AG09319 (cell line): ENCODE measurements around the gene DRD3.

Experiments used
- DNase-seq: peaks from one replicate; pipeline ENCODE4 v3.0.0-alpha.2; 2010; ENCODE audit warnings: low read depth; ENCODE audit errors: extremely low read depth
- TF ChIP-seq, protein P1 (sequence below): IDR thresholded peaks from 2 replicates; pipeline ENCODE4 v1.5.1; 2011; ENCODE audit warnings: low read depth, mild to moderate bottlenecking, inconsistent platforms, low read length, moderate library complexity

The DRD3 gene

GRCh38 chr3:114213292-114213626 lies 34.4 kb upstream of the DRD3 start:
- TF ChIP-seq, protein P1, sequence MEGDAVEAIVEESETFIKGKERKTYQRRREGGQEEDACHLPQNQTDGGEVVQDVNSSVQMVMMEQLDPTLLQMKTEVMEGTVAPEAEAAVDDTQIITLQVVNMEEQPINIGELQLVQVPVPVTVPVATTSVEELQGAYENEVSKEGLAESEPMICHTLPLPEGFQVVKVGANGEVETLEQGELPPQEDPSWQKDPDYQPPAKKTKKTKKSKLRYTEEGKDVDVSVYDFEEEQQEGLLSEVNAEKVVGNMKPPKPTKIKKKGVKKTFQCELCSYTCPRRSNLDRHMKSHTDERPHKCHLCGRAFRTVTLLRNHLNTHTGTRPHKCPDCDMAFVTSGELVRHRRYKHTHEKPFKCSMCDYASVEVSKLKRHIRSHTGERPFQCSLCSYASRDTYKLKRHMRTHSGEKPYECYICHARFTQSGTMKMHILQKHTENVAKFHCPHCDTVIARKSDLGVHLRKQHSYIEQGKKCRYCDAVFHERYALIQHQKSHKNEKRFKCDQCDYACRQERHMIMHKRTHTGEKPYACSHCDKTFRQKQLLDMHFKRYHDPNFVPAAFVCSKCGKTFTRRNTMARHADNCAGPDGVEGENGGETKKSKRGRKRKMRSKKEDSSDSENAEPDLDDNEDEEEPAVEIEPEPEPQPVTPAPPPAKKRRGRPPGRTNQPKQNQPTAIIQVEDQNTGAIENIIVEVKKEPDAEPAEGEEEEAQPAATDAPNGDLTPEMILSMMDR: no peak
- DNase-seq: no peak

- no peak for DNase-seq
- TF ChIP-seq, protein P1: no peak
These were observed 33.8 kb upstream of the DRD3 start for GRCh38 chr3:114212646-114213045.

DNA sequence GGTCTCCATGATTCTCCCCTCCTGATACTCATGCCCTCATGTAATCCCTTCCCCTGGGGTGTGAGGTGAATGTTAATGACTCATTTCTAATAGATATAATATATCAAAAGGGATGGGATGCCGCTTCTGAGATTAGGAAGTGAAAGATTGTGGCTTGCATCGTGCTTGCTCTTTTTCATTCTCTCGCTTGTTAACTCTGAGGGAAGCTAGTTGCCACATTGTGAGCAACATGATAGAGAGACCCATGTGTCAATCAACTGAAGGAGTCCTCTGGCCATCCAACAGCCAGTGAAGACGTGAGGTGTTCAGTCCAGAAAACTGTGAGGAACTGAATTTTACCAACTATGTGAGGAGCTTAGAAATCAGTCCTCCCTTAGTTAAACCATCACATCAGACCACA lies 28.9 kb upstream of the DRD3 start:
- no peak for DNase-seq
- TF ChIP-seq, protein P1: no peak

DNA sequence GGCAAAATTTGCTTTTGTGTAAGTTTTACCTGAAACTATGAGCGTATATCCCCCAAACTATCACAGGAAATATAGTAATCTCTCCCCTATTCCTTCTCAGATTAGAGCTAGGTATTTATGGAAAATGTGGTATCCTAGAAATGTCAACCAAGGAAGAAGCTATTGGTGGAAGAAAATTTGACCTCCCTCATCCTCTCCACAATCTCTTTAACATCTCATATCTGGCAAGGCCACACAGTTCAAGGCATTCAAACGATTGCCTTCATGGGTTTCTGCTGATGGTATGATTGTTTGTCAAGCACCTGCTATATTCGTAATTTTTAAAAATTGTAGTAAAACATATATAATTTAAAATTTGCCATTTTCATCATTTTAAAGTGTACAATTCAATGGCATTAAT lies 27.5 kb upstream of the DRD3 start:
- TF ChIP-seq, protein P1: no peak
- DNase-seq: no peak

- TF ChIP-seq, protein P1: no peak
- DNase-seq: no peak
These were observed 26.7 kb upstream of the DRD3 start for GRCh38 chr3:114205541-114205940.

DNA sequence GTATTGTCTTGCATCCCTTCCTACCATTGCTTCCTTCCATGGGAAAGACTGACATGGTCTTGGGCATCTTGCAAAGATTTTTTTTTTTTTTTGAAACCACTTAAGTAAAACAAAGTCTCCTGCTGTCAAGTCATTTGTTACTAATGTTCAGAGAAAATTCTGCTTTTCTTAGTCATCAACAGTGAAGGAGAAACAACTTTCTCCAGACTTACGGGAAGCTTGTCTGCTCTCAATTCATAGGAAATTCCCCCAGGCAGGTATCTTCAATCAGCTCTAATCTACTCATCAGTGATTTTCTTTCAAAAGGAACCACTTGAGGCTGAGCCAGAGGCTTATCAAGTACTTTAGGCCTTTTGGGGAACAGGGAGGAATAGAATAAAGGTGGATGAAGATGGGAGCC lies 15.9 kb upstream of the DRD3 start:
- TF ChIP-seq, protein P1: no peak
- no peak for DNase-seq

- TF ChIP-seq, protein P1: no peak
These were observed 13.3 kb upstream of the DRD3 start for GRCh38 chr3:114192136-114192535.

More at GRCh38 chr3:114192136-114192535, 13.3 kb upstream of the DRD3 start:
- no peak for DNase-seq
